Activated CD4-positive, alpha-beta T cell treated with anti-CD3 and anti-CD28 coated beads, Interleukin-2, amount 10 ng/mL, durations not matched to agents 24 days and 14 days (primary cell): Measurements from ENCODE around the gene DIS3L2. TPM values are rescaled to one million over a fixed set of nuclear protein-coding genes. Genes with fewer than 3 reads are reported as not detected.
"Not testable (repeated sequence)": the region's sequence is repeated elsewhere in the genome, so short reads cannot be mapped to it uniquely, and the experiment has no call there.

ENCODE experiments used
- DNase-seq: peaks from one replicate; pipeline ENCODE4 v3.0.0; 2022
- H3K27ac Mint-ChIP-seq: one replicate; pipeline ENCODE4 v1.8.0; 2022; ENCODE audit warnings: mild to moderate bottlenecking, mixed read lengths
- H3K27me3 Mint-ChIP-seq: one replicate; pipeline ENCODE4 v1.8.0; 2022; ENCODE audit warnings: mixed read lengths
- H3K36me3 Mint-ChIP-seq: one replicate; pipeline ENCODE4 v1.8.0; 2022; ENCODE audit warnings: low read depth, mild to moderate bottlenecking, mixed read lengths
- H3K4me1 Mint-ChIP-seq: one replicate; pipeline ENCODE4 v1.8.0; 2021; ENCODE audit warnings: mixed read lengths
- H3K4me3 Mint-ChIP-seq: one replicate; pipeline ENCODE4 v1.8.0; 2022; ENCODE audit warnings: mild to moderate bottlenecking, moderate library complexity, mixed read lengths
- H3K9me3 Mint-ChIP-seq: one replicate; pipeline ENCODE4 v1.8.0; 2021; ENCODE audit warnings: mixed read lengths
- intact Hi-C: fragments of 100-400 bp; cut with micrococcal nuclease; formaldehyde crosslinking; loops from one replicate; pipeline ENCODE4 v1.15.1; 2023
- total RNA-seq: library from RNA; stranded (reverse); gene quantifications from 2 replicates; pipeline ENCODE4 v1.2.3, GENCODE V29; 2022

Gene DIS3L2
- total RNA-seq, 1 donor from 2014 or later, result 27.8 TPM

GRCh38 chr2:232299084-232299483, 337.6 kb downstream of the DIS3L2 start:
- H3K4me1 Mint-ChIP-seq, result peaks cover 12% of the 10 kb centered on the region
- no peak overlapping the region for H3K27ac Mint-ChIP-seq
- no peaks in the 10 kb centered on the region for H3K27me3 Mint-ChIP-seq
- peaks cover 7% of the 10 kb centered on the region for H3K36me3 Mint-ChIP-seq
- no peaks in the 10 kb centered on the region for H3K9me3 Mint-ChIP-seq
- intact Hi-C loops, result no loop called here
- no peak overlapping the region for H3K4me3 Mint-ChIP-seq
- no peak for DNase-seq

DNA sequence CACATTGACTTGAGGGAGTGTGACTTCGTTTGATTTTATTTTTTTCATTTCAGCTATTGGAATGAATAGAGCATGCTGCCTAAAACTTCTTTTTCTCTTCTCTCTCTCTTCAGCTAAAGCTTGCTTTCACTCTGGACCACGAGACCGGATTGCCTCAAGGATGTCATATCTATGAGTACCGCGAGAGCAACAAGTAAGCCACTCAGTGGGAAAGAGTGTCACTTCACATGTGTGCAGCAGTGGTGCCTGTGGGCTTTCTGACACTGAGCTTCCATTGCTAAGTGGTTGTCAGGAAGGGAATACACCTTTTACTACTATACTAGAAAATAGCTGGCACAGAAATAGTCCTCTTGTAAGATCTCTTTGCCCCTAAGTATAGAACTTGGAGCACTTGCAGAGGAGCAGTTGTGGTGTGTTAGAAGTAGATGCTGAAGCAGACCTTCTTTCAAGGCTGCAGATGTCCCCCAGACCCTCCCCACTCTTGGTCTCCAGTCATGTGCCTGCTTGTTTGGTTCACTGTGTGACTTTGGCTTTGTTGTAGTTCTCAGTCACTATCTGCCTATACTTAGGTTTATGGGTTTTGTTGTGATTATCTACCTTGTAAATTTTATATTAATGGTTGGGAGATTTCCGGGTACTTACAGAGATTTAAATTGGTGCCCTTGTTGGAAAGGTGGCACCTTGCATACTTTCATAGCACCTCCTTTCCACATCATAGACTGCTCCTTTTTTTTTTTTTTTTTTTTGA, 338.6 kb downstream of the DIS3L2 start:
- Mint-ChIP-seq H3K27me3 (no peaks in the 10 kb centered on the region), H3K36me3 (peaks cover 10% of the 10 kb centered on the region), H3K27ac (no peak overlapping the region), H3K4me1 (peaks cover 12% of the 10 kb centered on the region), H3K9me3 (peaks cover 3% of the 10 kb centered on the region), H3K4me3 (no peak overlapping the region)
- intact Hi-C loops, result no loop called here
- no peak for DNase-seq

- DNase-seq, result no peak
- no peak overlapping the region for H3K27ac Mint-ChIP-seq
- intact Hi-C loops, result no loop called here
- H3K9me3 Mint-ChIP-seq, result peaks cover 3% of the 10 kb centered on the region
- peaks cover 12% of the 10 kb centered on the region for H3K4me1 Mint-ChIP-seq
- no peaks in the 10 kb centered on the region for H3K27me3 Mint-ChIP-seq
- H3K36me3 Mint-ChIP-seq, result peaks cover 16% of the 10 kb centered on the region
- H3K4me3 Mint-ChIP-seq, result no peak overlapping the region
Observed at GRCh38 chr2:232300894-232301387, 339.4 kb downstream of the DIS3L2 start.

DNA sequence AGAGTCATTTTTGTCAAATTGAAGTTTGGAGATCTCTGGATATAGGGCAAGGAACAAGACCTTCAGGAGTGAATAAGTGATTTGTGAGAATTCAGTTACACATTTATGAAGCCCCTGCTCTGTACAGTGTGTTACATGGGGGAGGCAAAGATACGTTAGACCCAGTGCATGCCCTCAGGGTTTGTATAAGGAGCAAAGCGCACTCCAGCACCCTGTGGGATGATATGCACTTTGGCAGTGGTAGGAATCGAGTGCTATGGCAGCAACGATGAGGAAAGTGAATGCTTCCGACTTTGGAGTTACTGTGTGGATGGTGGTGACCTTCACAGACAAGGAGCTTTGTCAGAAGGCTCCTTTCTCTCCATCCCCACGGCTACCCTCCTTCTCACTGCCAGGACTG, 342.7 kb downstream of the DIS3L2 start:
- Mint-ChIP-seq H3K27me3 (no peaks in the 10 kb centered on the region), H3K27ac (no peak overlapping the region), H3K4me3 (no peak overlapping the region), H3K9me3 (peaks cover 3% of the 10 kb centered on the region), H3K4me1 (peaks cover 12% of the 10 kb centered on the region), H3K36me3 (peaks cover 16% of the 10 kb centered on the region)
- intact Hi-C loops, result no loop called here
- DNase-seq, result no peak

DNA sequence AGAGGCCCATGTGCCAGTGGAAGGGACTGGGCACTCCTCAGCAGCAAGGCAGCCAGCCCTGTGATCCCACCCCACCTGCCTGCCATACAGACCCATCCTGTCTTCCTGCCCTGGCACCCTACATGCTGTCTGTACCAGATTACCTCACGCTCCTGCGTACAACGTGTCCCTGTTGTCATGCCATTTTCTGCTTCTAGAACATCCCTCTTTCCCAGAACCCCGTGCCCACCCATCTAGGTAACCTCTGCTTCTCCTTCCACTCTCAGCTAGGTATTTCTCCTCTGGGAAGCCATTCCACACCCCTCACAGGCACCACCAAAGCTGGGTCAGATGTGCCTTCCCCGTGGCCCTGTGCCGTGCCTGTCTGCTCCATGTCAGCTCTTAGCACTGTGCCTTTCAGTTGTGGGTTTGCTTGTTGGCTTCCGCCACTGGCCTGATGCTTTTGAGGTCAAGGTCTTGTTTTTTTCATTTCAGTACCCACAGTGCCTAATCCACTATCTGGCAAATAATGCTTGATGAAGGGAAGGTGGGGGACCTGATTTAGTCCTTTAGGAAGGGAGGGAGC, 345.3 kb downstream of the DIS3L2 start:
- Mint-ChIP-seq H3K4me3 (no peak overlapping the region), H3K27ac (no peak overlapping the region), H3K4me1 (peaks cover 26% of the 10 kb centered on the region), H3K36me3 (peaks cover 14% of the 10 kb centered on the region), H3K27me3 (no peaks in the 10 kb centered on the region), H3K9me3 (peaks cover 6% of the 10 kb centered on the region)
- no peak for DNase-seq
- intact Hi-C loops, result no loop called here

- Mint-ChIP-seq H3K4me1 (peaks cover 26% of the 10 kb centered on the region), H3K4me3 (no peak overlapping the region), H3K27ac (no peak overlapping the region), H3K9me3 (peaks cover 14% of the 10 kb centered on the region), H3K27me3 (no peaks in the 10 kb centered on the region), H3K36me3 (peaks cover 15% of the 10 kb centered on the region)
- intact Hi-C loops, result no loop called here
- no peak for DNase-seq
Observed at GRCh38 chr2:232307854-232308253, 346.3 kb downstream of the DIS3L2 start.

- peaks cover 22% of the 10 kb centered on the region for H3K36me3 Mint-ChIP-seq
- no peak for DNase-seq
- H3K9me3 Mint-ChIP-seq, result peaks cover 22% of the 10 kb centered on the region
- H3K4me1 Mint-ChIP-seq, result peaks cover 29% of the 10 kb centered on the region
- intact Hi-C loops, result no loop called here
- peak overlapping the region; percentile 18 for H3K4me3 Mint-ChIP-seq
- no peaks in the 10 kb centered on the region for H3K27me3 Mint-ChIP-seq
- H3K27ac Mint-ChIP-seq, result peak overlapping the region; percentile 71
Observed at GRCh38 chr2:232308986-232309385, 347.5 kb downstream of the DIS3L2 start.

- DNase-seq, result peak; percentile 78
- Mint-ChIP-seq H3K27me3 (no peaks in the 10 kb centered on the region), H3K9me3 (peaks cover 23% of the 10 kb centered on the region), H3K4me3 (peak overlapping the region; percentile 59), H3K27ac (peak overlapping the region; percentile 47), H3K4me1 (peaks cover 33% of the 10 kb centered on the region), H3K36me3 (peaks cover 21% of the 10 kb centered on the region)
- intact Hi-C loops, result no loop called here
Observed at GRCh38 chr2:232309592-232309991, 348.1 kb downstream of the DIS3L2 start.

- Mint-ChIP-seq H3K36me3 (peaks cover 20% of the 10 kb centered on the region), H3K27ac (peak overlapping the region; percentile 47), H3K4me3 (peak overlapping the region; percentile 59), H3K4me1 (peaks cover 38% of the 10 kb centered on the region), H3K9me3 (peaks cover 23% of the 10 kb centered on the region), H3K27me3 (no peaks in the 10 kb centered on the region)
- peak; percentile 71 for DNase-seq
- intact Hi-C loops, result loop anchor here (5.0 to 10.0 kb wide), 2 partner anchors 78 to 285 kb away; no protein-coding TSS in a partner anchor
Observed at GRCh38 chr2:232310121-232310520, 348.6 kb downstream of the DIS3L2 start.

DNA sequence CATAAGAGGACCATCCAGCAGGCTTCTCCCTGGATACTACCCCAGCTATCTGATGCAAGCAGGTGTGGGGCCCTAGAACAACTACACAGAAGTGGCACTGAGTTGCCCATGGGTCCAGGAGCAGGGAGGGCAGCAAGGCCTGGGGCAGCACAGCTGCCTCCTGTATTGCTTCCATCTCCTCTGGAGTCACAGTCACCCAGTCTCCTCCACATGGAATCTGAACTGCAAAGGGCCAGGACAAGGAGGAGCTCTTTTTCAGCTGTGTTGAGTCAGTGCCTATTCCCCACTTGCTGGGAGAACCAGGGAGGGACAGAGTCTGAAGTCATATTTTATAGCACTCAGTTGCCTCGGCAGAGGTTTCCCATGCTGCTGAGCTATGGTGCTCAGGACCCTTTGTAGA, 349.2 kb downstream of the DIS3L2 start:
- intact Hi-C loops, result loop anchor here (5.0 to 10.0 kb wide), 2 partner anchors 78 to 286 kb away; no protein-coding TSS in a partner anchor
- peaks cover 23% of the 10 kb centered on the region for H3K9me3 Mint-ChIP-seq
- peak overlapping the region; percentile 59 for H3K4me3 Mint-ChIP-seq
- H3K4me1 Mint-ChIP-seq, result peaks cover 44% of the 10 kb centered on the region
- H3K36me3 Mint-ChIP-seq, result peaks cover 21% of the 10 kb centered on the region
- DNase-seq, result no peak
- H3K27me3 Mint-ChIP-seq, result no peaks in the 10 kb centered on the region
- H3K27ac Mint-ChIP-seq, result peak overlapping the region; percentile 47

DNA sequence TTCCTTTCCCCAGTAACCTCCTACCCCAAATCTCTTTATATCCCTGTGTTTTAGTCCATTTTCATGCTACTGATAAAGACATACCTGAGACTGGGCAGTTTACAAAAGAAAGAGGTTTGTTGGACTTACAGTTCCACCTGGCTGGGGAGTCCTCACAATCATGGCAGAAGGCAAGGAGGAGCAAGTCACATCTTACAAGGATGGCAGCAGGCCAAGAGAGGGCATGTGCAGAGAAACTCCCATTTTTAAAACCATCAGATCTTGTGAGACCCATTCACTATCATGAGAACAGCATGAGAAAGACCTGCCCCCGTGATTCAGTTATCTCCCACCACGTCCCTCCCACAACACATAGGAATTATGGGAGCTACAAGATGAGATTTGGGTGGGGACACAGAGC, 352.1 kb downstream of the DIS3L2 start:
- peaks cover 60% of the 10 kb centered on the region for H3K4me1 Mint-ChIP-seq
- peak overlapping the region; percentile 63 for H3K27ac Mint-ChIP-seq
- H3K4me3 Mint-ChIP-seq, result peak overlapping the region; percentile 17
- H3K36me3 Mint-ChIP-seq, result peaks cover 18% of the 10 kb centered on the region
- H3K27me3 Mint-ChIP-seq, DNase-seq: not testable (repeated sequence)
- intact Hi-C loops, result loop anchor here (5.0 to 10.0 kb wide), 2 partner anchors 81 to 289 kb away; no protein-coding TSS in a partner anchor
- H3K9me3 Mint-ChIP-seq, result peaks cover 23% of the 10 kb centered on the region

DNA sequence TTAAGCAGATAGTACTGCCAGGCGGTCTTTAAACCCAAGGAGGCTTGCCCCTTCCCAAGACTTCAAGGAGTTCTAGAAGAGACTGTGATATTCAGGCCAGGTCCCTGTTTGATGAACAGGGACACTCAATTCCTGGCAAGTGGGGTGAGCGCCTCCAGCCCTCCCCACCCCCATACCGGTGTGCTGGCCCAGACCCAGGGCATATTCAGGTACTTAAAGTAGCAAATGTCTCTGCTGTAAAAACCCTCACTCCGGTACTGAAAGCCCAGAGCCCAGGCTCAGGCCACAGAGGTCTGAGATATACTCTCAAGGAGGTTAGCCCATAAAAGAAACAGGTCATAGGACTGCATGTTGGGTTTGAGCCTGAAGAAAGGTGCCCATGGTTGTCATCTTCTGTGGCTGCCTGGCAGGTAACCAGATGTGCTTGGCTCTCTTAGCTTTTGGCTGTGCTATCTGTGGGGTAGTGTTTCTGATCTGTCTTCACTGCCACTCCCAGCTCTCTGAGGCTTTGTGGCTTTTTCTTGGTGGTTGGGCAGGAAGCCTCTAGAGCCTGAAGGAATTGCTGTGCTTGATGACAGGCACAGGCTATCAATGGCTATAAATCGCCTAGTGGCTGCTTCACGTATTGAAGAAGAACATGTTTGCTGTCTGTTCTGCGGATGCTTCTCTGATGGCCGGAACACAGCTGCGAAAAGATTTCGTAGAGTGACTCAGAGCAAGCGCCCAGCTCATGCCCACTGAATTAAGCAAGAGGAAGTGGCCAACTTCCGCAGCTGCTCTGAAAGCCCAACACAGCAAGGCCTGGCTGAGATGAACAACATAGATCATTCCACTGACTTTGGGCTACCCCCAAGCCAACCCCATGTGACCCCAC, 353.8 kb downstream of the DIS3L2 start:
- intact Hi-C loops, result loop anchor here (10.0 kb wide), 1 partner anchor 290 kb away; no protein-coding TSS in a partner anchor
- peaks cover 55% of the 10 kb centered on the region for H3K4me1 Mint-ChIP-seq
- peak overlapping the region; percentile 94 for H3K27ac Mint-ChIP-seq

GRCh38 chr2:232315923-232316299, 354.4 kb downstream of the DIS3L2 start:
- Mint-ChIP-seq H3K36me3 (peaks cover 18% of the 10 kb centered on the region), H3K27ac (peak overlapping the region; percentile 94), H3K9me3 (peaks cover 23% of the 10 kb centered on the region), H3K4me3 (peak overlapping the region; percentile 81), H3K4me1 (peaks cover 52% of the 10 kb centered on the region), H3K27me3 (no peaks in the 10 kb centered on the region)
- DNase-seq, result no peak
- intact Hi-C loops, result loop anchor here (10.0 kb wide), 1 partner anchor 291 kb away; no protein-coding TSS in a partner anchor

More for the DNA sequence above, 353.8 kb downstream of the DIS3L2 start:
- DNase-seq, result peak; percentile 92
- Mint-ChIP-seq H3K27me3 (no peaks in the 10 kb centered on the region), H3K9me3 (peaks cover 23% of the 10 kb centered on the region), H3K36me3 (peaks cover 18% of the 10 kb centered on the region), H3K4me3 (peak overlapping the region; percentile 81)
